T-helper 2 cell treated with Interferon-gamma antibody and Interleukin-4, amounts not matched to agents 5 μg/mL and 100 μg/mL, for 36 hours (primary cell): ENCODE data around the gene TARDBP.
A peak's percentile ranks its signal among the peaks of the same experiment; 100 is the strongest.

Source experiments
- DNase-seq: peaks from one replicate; pipeline ENCODE4 v3.0.0; 2021; ENCODE audit warnings: low spot score
- H3K27ac Mint-ChIP-seq: one replicate; pipeline ENCODE4 v1.8.0; 2021; ENCODE audit warnings: mild to moderate bottlenecking, mixed read lengths
- H3K27me3 Mint-ChIP-seq: one replicate; pipeline ENCODE4 v1.8.0; 2021; ENCODE audit warnings: low read depth, mixed read lengths
- H3K36me3 Mint-ChIP-seq: one replicate; pipeline ENCODE4 v1.8.0; 2021; ENCODE audit warnings: low read depth, mixed read lengths
- H3K4me1 Mint-ChIP-seq: one replicate; pipeline ENCODE4 v1.8.0; 2021; ENCODE audit warnings: low read depth, mixed read lengths
- H3K4me3 Mint-ChIP-seq: one replicate; pipeline ENCODE4 v1.8.0; 2022; ENCODE audit warnings: mild to moderate bottlenecking, moderate library complexity, mixed read lengths
- H3K9me3 Mint-ChIP-seq: one replicate; pipeline ENCODE4 v1.8.0; 2021; ENCODE audit warnings: mixed read lengths

TARDBP gene

DNA sequence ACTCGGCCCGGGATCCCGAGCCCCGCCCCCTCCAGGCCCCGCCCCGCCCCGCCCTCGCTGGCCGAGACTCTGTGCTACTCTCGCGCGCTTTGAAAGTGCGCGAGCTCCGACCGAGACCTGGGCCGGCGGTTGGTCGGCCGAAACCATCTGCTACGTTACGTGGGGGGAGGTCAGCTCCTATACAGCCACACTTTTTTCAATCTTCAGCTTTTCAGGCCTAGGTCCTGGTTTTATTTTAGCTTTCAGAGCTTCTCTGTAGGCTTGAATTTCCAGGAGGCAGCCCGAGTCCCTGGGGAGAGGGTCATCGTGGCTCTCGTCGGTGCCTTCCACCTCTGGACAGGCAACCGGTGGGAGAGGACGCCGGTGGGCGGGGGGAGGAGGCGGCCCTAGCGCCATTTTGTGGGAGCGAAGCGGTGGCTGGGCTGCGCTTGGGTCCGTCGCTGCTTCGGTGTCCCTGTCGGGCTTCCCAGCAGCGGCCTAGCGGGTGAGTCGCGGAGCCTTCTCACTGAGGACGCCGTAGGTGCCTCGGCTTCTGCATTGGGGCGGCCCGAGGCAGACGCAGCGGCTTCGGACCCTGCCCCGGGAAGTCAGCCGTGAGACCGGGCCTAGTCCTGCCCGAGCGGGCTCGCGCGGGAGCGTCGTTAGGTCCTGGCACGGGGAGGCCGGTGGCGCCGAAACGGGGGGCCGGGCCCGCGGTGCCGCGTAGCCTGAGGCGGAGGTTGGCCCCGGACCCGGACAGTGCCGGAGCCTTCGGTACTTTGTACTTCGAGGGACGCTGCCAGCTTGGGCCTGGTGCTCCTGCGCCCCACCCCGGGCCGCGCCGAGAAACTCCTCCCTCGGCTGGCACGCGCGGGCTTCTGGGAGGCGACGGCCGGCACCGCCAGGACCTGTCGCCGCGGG, at the start of gene TARDBP:
TSS of gene TARDBP (plus strand) at position 395 of the 900 bp plus-strand sequence. CDS start 1,074 bp downstream, outside the sequence.
- peaks cover 9% of the 10 kb centered on the region for H3K4me1 Mint-ChIP-seq
- H3K36me3 Mint-ChIP-seq = peaks cover 35% of the 10 kb centered on the region
- H3K4me3 Mint-ChIP-seq = peak within 1 kb of the TSS; percentile 96
- H3K27me3 Mint-ChIP-seq = no peaks in the 10 kb centered on the region
- H3K9me3 Mint-ChIP-seq = no peaks in the 10 kb centered on the region
- DNase-seq = peak; percentile 89
- H3K27ac Mint-ChIP-seq = peak within 1 kb of the TSS; percentile 98

DNA sequence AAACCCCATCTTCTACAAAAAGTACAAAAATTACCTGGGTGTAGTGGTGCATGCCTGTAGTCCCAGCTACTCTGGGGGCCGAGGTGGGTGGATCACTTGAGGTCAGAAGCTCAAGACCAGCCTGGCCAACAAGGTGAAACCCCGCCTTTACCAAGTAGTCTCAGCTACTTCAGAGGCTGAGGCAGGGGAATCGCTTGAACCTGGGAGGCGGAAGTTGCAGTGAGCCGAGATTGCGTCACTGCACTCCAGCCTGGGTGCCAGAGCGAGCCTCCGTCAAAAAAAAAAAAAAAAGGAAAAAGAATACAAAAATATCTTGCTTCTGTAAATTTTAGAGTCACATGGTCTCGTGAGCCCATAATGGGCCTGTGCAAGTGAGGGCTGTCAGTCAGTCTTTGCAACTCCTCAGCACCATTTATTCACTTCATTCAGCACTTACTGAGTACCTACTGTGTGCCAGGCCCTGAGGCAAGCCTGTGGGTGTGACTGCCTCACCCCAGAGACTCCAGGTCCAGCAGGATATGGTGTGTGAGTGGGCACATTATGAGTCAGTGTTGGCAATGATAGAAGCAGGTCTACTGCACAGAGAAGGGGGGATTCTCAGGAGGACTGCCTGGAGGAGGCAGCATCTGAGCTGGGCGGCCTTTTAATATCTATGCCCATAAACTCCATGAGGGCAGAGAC, 46.8 kb upstream of the TARDBP start:
- Mint-ChIP-seq H3K27me3 (peaks cover 35% of the 10 kb centered on the region), H3K4me3 (peak overlapping the region; percentile 55), H3K36me3 (no peaks in the 10 kb centered on the region), H3K27ac (no peak overlapping the region), H3K4me1 (peaks cover 12% of the 10 kb centered on the region), H3K9me3 (no peaks in the 10 kb centered on the region)
- DNase-seq = no peak

GRCh38 chr1:10967090-10967489, 45.4 kb upstream of the TARDBP start:
- H3K4me1 Mint-ChIP-seq = peaks cover 12% of the 10 kb centered on the region
- H3K9me3 Mint-ChIP-seq = no peaks in the 10 kb centered on the region
- no peak overlapping the region for H3K4me3 Mint-ChIP-seq
- no peak for DNase-seq
- H3K27me3 Mint-ChIP-seq = peaks cover 36% of the 10 kb centered on the region
- no peaks in the 10 kb centered on the region for H3K36me3 Mint-ChIP-seq
- no peak overlapping the region for H3K27ac Mint-ChIP-seq

DNA sequence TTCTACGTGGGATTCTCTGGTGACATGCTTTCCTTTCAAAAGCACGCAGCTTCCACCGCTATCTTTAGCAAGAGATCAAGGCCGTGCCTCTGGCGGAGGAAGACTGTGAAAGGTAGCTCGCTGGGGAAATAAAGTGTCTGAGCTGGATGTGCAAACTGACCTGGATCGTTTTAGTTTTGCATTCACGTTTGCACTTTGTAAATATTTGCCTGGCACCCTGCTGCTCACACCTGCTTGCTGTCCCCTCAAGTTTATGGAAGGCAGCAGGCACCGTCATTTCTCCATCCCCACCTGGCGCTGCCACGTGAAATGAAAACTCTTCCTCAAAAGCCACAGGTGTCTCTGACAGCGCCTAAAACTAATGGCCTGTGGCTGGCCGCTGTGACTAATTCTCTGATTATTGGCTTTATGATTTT, 44.0 kb upstream of the TARDBP start:
- Mint-ChIP-seq H3K36me3 (no peaks in the 10 kb centered on the region), H3K27ac (no peak overlapping the region), H3K9me3 (no peaks in the 10 kb centered on the region), H3K4me3 (no peak overlapping the region), H3K4me1 (peaks cover 12% of the 10 kb centered on the region), H3K27me3 (peaks cover 30% of the 10 kb centered on the region)
- no peak for DNase-seq

DNA sequence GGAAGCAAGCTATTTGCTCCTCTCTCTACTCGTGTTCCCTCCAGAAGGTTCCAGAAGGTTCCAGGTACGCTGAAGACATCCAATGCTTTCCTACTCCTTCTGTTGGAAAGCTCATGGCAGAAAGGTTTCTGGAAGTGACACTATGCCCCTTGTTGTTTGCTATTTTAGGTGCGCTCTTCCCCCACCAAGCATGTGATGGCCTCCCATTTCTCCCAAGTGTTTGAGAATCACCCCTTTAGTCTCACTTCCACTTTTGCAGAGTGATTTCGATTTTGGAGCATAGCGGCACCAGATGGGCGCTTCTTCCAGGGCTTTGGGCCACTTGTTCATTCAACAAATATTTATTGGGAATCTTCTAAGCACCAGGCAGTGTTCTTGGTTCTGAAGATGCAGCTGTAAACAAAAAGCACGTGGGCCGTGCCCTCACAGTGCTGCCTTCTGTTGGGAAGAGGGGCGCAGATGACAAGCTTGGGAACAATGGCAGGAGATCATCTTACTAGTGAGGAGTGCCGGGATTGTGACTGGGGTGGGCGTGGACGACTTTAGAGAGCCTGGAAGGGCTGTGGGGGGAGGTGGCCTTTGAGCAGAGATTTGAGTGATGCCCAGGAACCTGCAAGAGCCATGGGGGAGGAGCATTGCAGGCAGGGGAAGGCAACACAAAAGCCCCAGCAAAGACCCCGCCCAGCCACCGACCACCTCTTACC, 43.0 kb upstream of the TARDBP start:
- Mint-ChIP-seq H3K27me3 (peaks cover 22% of the 10 kb centered on the region), H3K9me3 (no peaks in the 10 kb centered on the region), H3K4me1 (peaks cover 12% of the 10 kb centered on the region), H3K27ac (no peak overlapping the region), H3K36me3 (no peaks in the 10 kb centered on the region), H3K4me3 (no peak overlapping the region)
- DNase-seq = no peak

DNA sequence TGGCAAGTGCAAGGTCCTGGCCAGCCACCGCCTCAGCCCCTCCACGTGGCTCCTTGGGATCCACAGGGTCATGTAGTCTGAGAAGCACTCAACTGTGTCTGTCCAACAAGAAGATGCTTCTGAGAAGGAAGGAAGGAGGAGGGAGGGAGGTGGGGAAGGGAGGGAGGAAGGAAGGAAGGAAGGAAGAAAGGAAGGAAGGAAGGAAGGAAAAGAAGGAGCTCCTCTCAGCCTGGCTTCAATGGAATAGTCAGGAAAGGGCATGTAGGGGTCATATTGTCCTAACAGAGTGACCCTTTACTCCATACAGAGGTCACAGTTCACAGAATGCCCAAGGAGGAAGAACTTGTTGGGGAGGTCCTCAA, 42.5 kb upstream of the TARDBP start:
- peaks cover 17% of the 10 kb centered on the region for H3K27me3 Mint-ChIP-seq
- H3K27ac Mint-ChIP-seq = no peak overlapping the region
- H3K9me3 Mint-ChIP-seq = no peaks in the 10 kb centered on the region
- no peak overlapping the region for H3K4me3 Mint-ChIP-seq
- H3K36me3 Mint-ChIP-seq = no peaks in the 10 kb centered on the region
- H3K4me1 Mint-ChIP-seq = peaks cover 10% of the 10 kb centered on the region
- no peak for DNase-seq

DNA sequence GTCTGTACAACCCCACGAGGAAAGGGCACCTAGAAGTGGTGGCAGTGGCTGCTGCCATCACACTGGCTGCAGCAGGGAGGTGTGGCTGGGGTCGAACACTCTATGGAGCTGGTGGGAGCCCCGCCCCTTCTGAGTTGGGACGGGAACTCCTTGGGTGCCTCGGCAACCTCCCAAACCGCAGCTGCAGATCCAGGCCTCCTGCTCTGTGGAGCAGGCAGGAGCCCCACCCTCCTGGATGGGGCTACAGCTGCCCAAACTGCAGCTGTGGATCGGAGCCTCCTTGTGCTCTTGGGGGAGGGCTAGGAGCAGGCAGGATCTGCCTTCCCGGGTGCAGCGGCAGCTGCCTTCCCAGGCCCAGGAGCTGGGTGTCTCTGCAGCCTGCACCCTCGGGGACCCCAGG, 38.9 kb upstream of the TARDBP start:
- Mint-ChIP-seq H3K27me3 (peaks cover 7% of the 10 kb centered on the region), H3K27ac (no peak overlapping the region), H3K4me1 (no peaks in the 10 kb centered on the region), H3K4me3 (no peak overlapping the region), H3K36me3 (no peaks in the 10 kb centered on the region), H3K9me3 (no peaks in the 10 kb centered on the region)
- DNase-seq = no peak

- Mint-ChIP-seq H3K27ac (no peak overlapping the region), H3K9me3 (no peaks in the 10 kb centered on the region), H3K4me3 (no peak overlapping the region), H3K36me3 (no peaks in the 10 kb centered on the region), H3K27me3 (peaks cover 9% of the 10 kb centered on the region), H3K4me1 (no peaks in the 10 kb centered on the region)
- no peak for DNase-seq
These were observed 38.2 kb upstream of the TARDBP start for GRCh38 chr1:10973956-10974881.

GRCh38 chr1:10975567-10976326, 36.7 kb upstream of the TARDBP start:
- H3K9me3 Mint-ChIP-seq = no peaks in the 10 kb centered on the region
- H3K36me3 Mint-ChIP-seq = no peaks in the 10 kb centered on the region
- no peak for DNase-seq
- no peak overlapping the region for H3K4me3 Mint-ChIP-seq
- H3K27ac Mint-ChIP-seq = no peak overlapping the region
- H3K4me1 Mint-ChIP-seq = no peaks in the 10 kb centered on the region
- peaks cover 15% of the 10 kb centered on the region for H3K27me3 Mint-ChIP-seq

- Mint-ChIP-seq H3K9me3 (no peaks in the 10 kb centered on the region), H3K27ac (no peak overlapping the region), H3K36me3 (no peaks in the 10 kb centered on the region), H3K4me1 (no peaks in the 10 kb centered on the region), H3K4me3 (no peak overlapping the region), H3K27me3 (peaks cover 20% of the 10 kb centered on the region)
- no peak for DNase-seq
These were observed 33.7 kb upstream of the TARDBP start for GRCh38 chr1:10978719-10979118.

- no peak overlapping the region for H3K27ac Mint-ChIP-seq
- H3K4me3 Mint-ChIP-seq = no peak overlapping the region
- no peak for DNase-seq
- peaks cover 20% of the 10 kb centered on the region for H3K27me3 Mint-ChIP-seq
- no peaks in the 10 kb centered on the region for H3K9me3 Mint-ChIP-seq
- no peaks in the 10 kb centered on the region for H3K36me3 Mint-ChIP-seq
- H3K4me1 Mint-ChIP-seq = no peaks in the 10 kb centered on the region
These were observed 33.0 kb upstream of the TARDBP start for GRCh38 chr1:10979483-10979920.

GRCh38 chr1:10980094-10980577, 32.3 kb upstream of the TARDBP start:
- Mint-ChIP-seq H3K4me3 (no peak overlapping the region), H3K27ac (no peak overlapping the region), H3K36me3 (no peaks in the 10 kb centered on the region), H3K9me3 (no peaks in the 10 kb centered on the region), H3K4me1 (no peaks in the 10 kb centered on the region), H3K27me3 (peaks cover 20% of the 10 kb centered on the region)
- no peak for DNase-seq
